ENCODE measurements around the gene ZCCHC24. TPM values are rescaled to one million over a fixed set of nuclear protein-coding genes. Genes with fewer than 3 reads are reported as not detected.

Gene ZCCHC24
- total RNA-seq, 4 donors from 2014 or later: 15.6 to 41.1 (median 22.5) TPM

GRCh38 chr10:79400146-79401004 is 45.0 kb downstream of the ZCCHC24 start:
- no peaks in the 10 kb centered on the region for H3K36me3 ChIP-seq
- intact Hi-C loops (cut with DNase I; ENCODE audit: low total_unique reads): no loop called here
- H3K27ac ChIP-seq: no peak overlapping the region
- WGBS, 2 donors (ENCODE audit: low coverage in 1 of 2): 70 to 76% methylated on average over 8 to 10 of the region's 11 CpGs
- in situ Hi-C loops (cut with MboI; ENCODE audit: low pct_ligation_motif_present in 1 of 4, low pct_unique_long_range_greater_than_20kb in 1 of 4, low sequenced_read_pairs in 3 of 4): no loop called here
- DNase-seq: peak; percentile 49
- H3K4me1 ChIP-seq: peaks cover 75 to 93% (median 79%) of the 10 kb centered on the region in 4 donors
- TF ChIP-seq POLR2A (IDR thresholded peaks at IDR 0.05) (no peak), CTCF (IDR thresholded peaks at IDR 0.05) (peak in 4 of 5 experiments; percentile 38 to 57 (median 54))
- no peak overlapping the region for H3K4me3 ChIP-seq
- no peaks in the 10 kb centered on the region for H3K27me3 ChIP-seq
- H3K9me3 ChIP-seq: no peaks in the 10 kb centered on the region

DNA sequence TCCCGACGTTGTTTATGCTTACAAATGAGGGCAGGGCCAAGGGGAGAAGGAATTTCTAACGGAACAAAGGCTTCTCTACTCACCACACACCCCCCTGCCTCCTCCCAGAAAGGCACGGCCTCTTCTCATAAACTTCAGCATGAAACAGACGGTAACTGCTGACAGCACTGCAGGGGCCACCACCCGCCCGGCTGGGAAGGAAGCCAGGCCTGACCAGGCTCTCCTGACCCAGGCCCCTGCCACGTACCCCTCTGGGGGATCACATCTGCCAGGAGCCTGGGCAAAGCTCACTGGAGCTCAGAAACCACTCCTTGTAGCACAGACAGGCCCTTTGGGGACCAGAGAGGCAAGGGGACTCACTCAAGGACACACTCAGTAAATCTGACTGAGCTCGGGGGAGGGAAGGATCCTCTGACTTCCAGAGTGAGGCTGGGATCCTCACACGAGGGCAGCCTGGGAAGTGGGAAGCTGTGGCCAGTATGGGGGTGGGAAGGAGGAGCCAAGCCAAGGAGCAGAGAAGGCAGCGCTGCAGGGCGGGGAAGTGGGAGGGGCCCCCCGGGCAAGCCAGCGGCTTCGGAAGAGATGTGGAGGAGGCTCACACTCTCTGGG is 46.1 kb downstream of the ZCCHC24 start:
- TF ChIP-seq POLR2AphosphoS5 (IDR thresholded peaks at IDR 0.05): peak; percentile 54 to 66 (median 63)
- no peak for TF ChIP-seq CTCF (IDR thresholded peaks at IDR 0.05)
- no peak for TF ChIP-seq POLR2A (IDR thresholded peaks at IDR 0.05)
- peak; percentile 87 for TF ChIP-seq EP300 (IDR thresholded peaks at IDR 0.05; ENCODE audit: low read depth)
- no peak overlapping the region for H3K27ac ChIP-seq

GRCh38 chr10:79398642-79399041 is 46.8 kb downstream of the ZCCHC24 start:
- no peaks in the 10 kb centered on the region for H3K27me3 ChIP-seq
- DNase-seq: no peak
- H3K9me3 ChIP-seq: no peaks in the 10 kb centered on the region
- no peaks in the 10 kb centered on the region for H3K36me3 ChIP-seq
- WGBS, 2 donors (ENCODE audit: low coverage in 1 of 2): 85% methylated on average over 4 of the region's 4 CpGs; no CpG with 5 or more reads in 1 of the 2 donors
- intact Hi-C loops (cut with DNase I; ENCODE audit: low total_unique reads) (loop anchor here (5.0 kb wide), 1 partner anchor 39 kb away; no protein-coding TSS in a partner anchor), in situ Hi-C loops (cut with MboI; ENCODE audit: low pct_ligation_motif_present in 1 of 4, low pct_unique_long_range_greater_than_20kb in 1 of 4, low sequenced_read_pairs in 3 of 4) (no loop called here)
- no peak overlapping the region for H3K4me3 ChIP-seq
- TF ChIP-seq POLR2AphosphoS5 (IDR thresholded peaks at IDR 0.05) (no peak), EP300 (IDR thresholded peaks at IDR 0.05; ENCODE audit: low read depth) (no peak), CTCF (IDR thresholded peaks at IDR 0.05) (no peak), POLR2A (IDR thresholded peaks at IDR 0.05) (no peak)
- H3K27ac ChIP-seq: no peak overlapping the region
- peaks cover 58 to 75% (median 62%) of the 10 kb centered on the region in 4 donors for H3K4me1 ChIP-seq

More for the DNA sequence above, 46.1 kb downstream of the ZCCHC24 start:
- H3K4me3 ChIP-seq: no peak overlapping the region
- no peaks in the 10 kb centered on the region for H3K9me3 ChIP-seq
- no peaks in the 10 kb centered on the region for H3K36me3 ChIP-seq
- H3K27me3 ChIP-seq: no peaks in the 10 kb centered on the region
- WGBS, 2 donors (ENCODE audit: low coverage in 1 of 2): 0 to 20% methylated on average over 1 to 15 of the region's 15 CpGs
- DNase-seq: peak; percentile 79
- in situ Hi-C loops (cut with MboI; ENCODE audit: low pct_ligation_motif_present in 1 of 4, low pct_unique_long_range_greater_than_20kb in 1 of 4, low sequenced_read_pairs in 3 of 4) (no loop called here), intact Hi-C loops (cut with DNase I; ENCODE audit: low total_unique reads) (loop anchor here (5.0 kb wide), 1 partner anchor 38 kb away; no protein-coding TSS in a partner anchor)
- peaks cover 64 to 82% (median 69%) of the 10 kb centered on the region in 4 donors for H3K4me1 ChIP-seq

GRCh38 chr10:79397575-79398303 is 47.7 kb downstream of the ZCCHC24 start:
- TF ChIP-seq POLR2AphosphoS5 (IDR thresholded peaks at IDR 0.05) (no peak), POLR2A (IDR thresholded peaks at IDR 0.05) (no peak), EP300 (IDR thresholded peaks at IDR 0.05; ENCODE audit: low read depth) (no peak), CTCF (IDR thresholded peaks at IDR 0.05) (no peak)
- Histone ChIP-seq H3K36me3 (no peaks in the 10 kb centered on the region), H3K27ac (no peak overlapping the region), H3K27me3 (no peaks in the 10 kb centered on the region), H3K4me1 (peaks cover 49 to 66% (median 54%) of the 10 kb centered on the region in 4 donors), H3K4me3 (no peak overlapping the region), H3K9me3 (no peaks in the 10 kb centered on the region)
- no peak for DNase-seq
- intact Hi-C loops (cut with DNase I; ENCODE audit: low total_unique reads): loop anchor here (5.0 kb wide), 1 partner anchor 40 kb away; no protein-coding TSS in a partner anchor
- 30 to 58% methylated on average over 4 to 17 of the region's 17 CpGs for WGBS, 2 donors (ENCODE audit: low coverage in 1 of 2)
- in situ Hi-C loops (cut with MboI; ENCODE audit: low pct_ligation_motif_present in 1 of 4, low pct_unique_long_range_greater_than_20kb in 1 of 4, low sequenced_read_pairs in 3 of 4): no loop called here
